Neural cell (in vitro differentiated cells): ENCODE data around the gene UACA. TPM values are rescaled to one million over a fixed set of nuclear protein-coding genes. Genes with fewer than 3 reads are reported as not detected.

ENCODE experiments used
- H2AFZ ChIP-seq: fragments of 200-600, 300-800 bp; sonication (generic), shearing (Covaris generic); 2 replicates; pipeline ENCODE4 v1.6.0; 2014; ENCODE audit warnings: low read depth, mild to moderate bottlenecking, antibody characterized with exemption, low read length, moderate library complexity
- H3F3A ChIP-seq: fragments of 200-600 bp; shearing (Covaris generic); 2 replicates; pipeline ENCODE4 v1.6.1; 2016; ENCODE audit warnings: mild to moderate bottlenecking, moderate library complexity, mixed read lengths, antibody characterized with exemption, low read length; ENCODE audit not compliant: insufficient read depth, poor library complexity, severe bottlenecking
- H3K27ac ChIP-seq: fragments of 200-600, 300-800 bp; sonication (generic), shearing (Covaris generic); 2 replicates; pipeline ENCODE4 v1.5.1; 2014; ENCODE audit warnings: mild to moderate bottlenecking, low read length, moderate library complexity
- H3K27me3 ChIP-seq: fragments of 300-800, 200-600 bp; sonication (generic), shearing (Covaris generic); 2 replicates; pipeline ENCODE4 v1.6.0; 2014; ENCODE audit warnings: mild to moderate bottlenecking, low read depth, low read length, moderate library complexity; ENCODE audit not compliant: insufficient read depth
- H3K36me3 ChIP-seq: fragments of 300-800, 200-600 bp; sonication (generic), shearing (Covaris generic); 2 replicates; pipeline ENCODE4 v1.5.1; 2014; ENCODE audit warnings: mild to moderate bottlenecking, antibody characterized with exemption, low read length, moderate library complexity; ENCODE audit not compliant: insufficient read depth
- H3K4me2 ChIP-seq: fragments of 300-800, 200-600 bp; sonication (generic), shearing (Covaris generic); 2 replicates; pipeline ENCODE4 v1.6.0; 2014; ENCODE audit warnings: mild to moderate bottlenecking, low read length
- H3K4me3 ChIP-seq: fragments of 300-800, 200-600 bp; sonication (generic), shearing (Covaris generic); 2 replicates; pipeline ENCODE4 v1.5.1; 2014; ENCODE audit warnings: mild to moderate bottlenecking, low read length, moderate library complexity
- H3K79me2 ChIP-seq: fragments of 200-600 bp; shearing (Covaris generic); replicated peaks from 2 replicates; pipeline ENCODE4 v1.6.0; 2014; ENCODE audit warnings: mild to moderate bottlenecking, low read length, moderate library complexity; ENCODE audit not compliant: insufficient read depth
- H3K9ac ChIP-seq: fragments of 300-800, 200-600 bp; sonication (generic), shearing (Covaris generic); 2 replicates; pipeline ENCODE4 v1.6.1; 2016; ENCODE audit warnings: mild to moderate bottlenecking, low read length, mixed read lengths
- H3K9me2 ChIP-seq: fragments of 200-600 bp; shearing (Covaris generic); 2 replicates; pipeline ENCODE4 v1.6.1; 2016; ENCODE audit warnings: mild to moderate bottlenecking, low read length, mixed read lengths; ENCODE audit not compliant: insufficient read depth
- H3K9me3 ChIP-seq: fragments of 200-600, 300-800 bp; sonication (generic), shearing (Covaris generic); 2 replicates; pipeline ENCODE4 v1.6.1; 2016; ENCODE audit warnings: mild to moderate bottlenecking, mixed run types, low read length, moderate library complexity, mixed read lengths
- H4K20me1 ChIP-seq: fragments of 200-600 bp; shearing (Covaris generic); 2 replicates; pipeline ENCODE4 v1.6.1; 2016; ENCODE audit warnings: mild to moderate bottlenecking, mixed run types; ENCODE audit not compliant: insufficient read depth
- EP300 ChIP-seq: fragments of 450-650 bp; conservative IDR thresholded peaks from 2 replicates; pipeline ENCODE4 v1.6.1; 2014; ENCODE audit warnings: antibody characterized with exemption, mild to moderate bottlenecking, moderate library complexity; ENCODE audit not compliant: poor library complexity, severe bottlenecking
- EZH2 ChIP-seq: fragments of 200-600, 300-800 bp; shearing (Covaris generic), sonication (generic); IDR thresholded peaks from 2 replicates; pipeline ENCODE4 v1.6.1; 2014; ENCODE audit warnings: antibody characterized with exemption, low read length, borderline replicate concordance, mild to moderate bottlenecking; ENCODE audit not compliant: insufficient read depth, poor library complexity, severe bottlenecking
- MXI1 ChIP-seq: fragments of 450-650 bp; conservative IDR thresholded peaks from 2 replicates; pipeline ENCODE4 v1.6.1; 2014; ENCODE audit warnings: antibody characterized with exemption, mild to moderate bottlenecking; ENCODE audit not compliant: poor library complexity, severe bottlenecking
- POLR2AphosphoS5 ChIP-seq: IDR thresholded peaks from 2 replicates; pipeline ENCODE4 v1.6.1; 2012
- RAD21 ChIP-seq: fragments of 450-650 bp; conservative IDR thresholded peaks from 2 replicates; pipeline ENCODE4 v1.6.1; 2014; ENCODE audit warnings: antibody characterized with exemption, mild to moderate bottlenecking, moderate library complexity
- TAF1 ChIP-seq: IDR thresholded peaks from 2 replicates; pipeline ENCODE4 v1.6.1; 2012; ENCODE audit warnings: low read depth
- polyA plus RNA-seq: library from polyadenylated mRNA; depleted of rRNA; stranded (reverse); fragments of >200 nt; gene quantifications from 2 replicates; pipeline ENCODE4 v1.2.3, GENCODE V29; 2014
- TF ChIP-seq, protein P1 (sequence below): IDR thresholded peaks from 2 replicates; pipeline ENCODE4 v1.6.1; 2012; ENCODE audit warnings: borderline replicate concordance
- TF ChIP-seq, protein P2 (sequence below): fragments of 450-650 bp; IDR thresholded peaks from 2 replicates; pipeline ENCODE4 v1.5.1; 2014; ENCODE audit warnings: antibody characterized with exemption, mild to moderate bottlenecking, moderate library complexity; ENCODE audit not compliant: poor library complexity, severe bottlenecking

The UACA gene
- polyA plus RNA-seq, 1 donor from 2014 or later: 0.10 TPM

DNA sequence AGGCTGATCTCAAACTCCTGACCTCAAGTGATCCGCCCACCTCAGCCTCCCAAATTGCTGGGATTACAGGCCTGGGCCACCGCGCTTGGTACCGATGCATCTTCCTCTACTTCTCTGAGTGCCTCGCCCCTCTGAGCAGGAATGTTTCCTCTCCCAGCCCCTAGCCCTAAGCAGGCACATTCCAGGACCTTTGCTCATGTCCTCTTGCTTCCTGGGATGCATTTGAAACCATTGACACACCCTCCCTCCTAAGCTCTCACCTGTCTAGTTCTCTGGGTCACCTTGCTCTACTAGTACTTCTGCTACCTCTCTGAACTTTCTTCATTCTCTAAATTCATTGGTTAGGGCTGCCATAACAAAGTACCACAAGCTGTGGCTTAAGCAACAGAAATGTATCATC lies 17.9 kb upstream of the UACA start:
- H3K36me3 ChIP-seq: no peaks in the 10 kb centered on the region
- H3K4me3 ChIP-seq: no peak overlapping the region
- no peaks in the 10 kb centered on the region for H3K27me3 ChIP-seq
- no peaks in the 10 kb centered on the region for H3K79me2 ChIP-seq
- TF ChIP-seq POLR2AphosphoS5 (no peak), RAD21 (no peak), EZH2 (no peak), MXI1 (no peak), EP300 (no peak), TAF1 (no peak)
- TF ChIP-seq, protein P1, sequence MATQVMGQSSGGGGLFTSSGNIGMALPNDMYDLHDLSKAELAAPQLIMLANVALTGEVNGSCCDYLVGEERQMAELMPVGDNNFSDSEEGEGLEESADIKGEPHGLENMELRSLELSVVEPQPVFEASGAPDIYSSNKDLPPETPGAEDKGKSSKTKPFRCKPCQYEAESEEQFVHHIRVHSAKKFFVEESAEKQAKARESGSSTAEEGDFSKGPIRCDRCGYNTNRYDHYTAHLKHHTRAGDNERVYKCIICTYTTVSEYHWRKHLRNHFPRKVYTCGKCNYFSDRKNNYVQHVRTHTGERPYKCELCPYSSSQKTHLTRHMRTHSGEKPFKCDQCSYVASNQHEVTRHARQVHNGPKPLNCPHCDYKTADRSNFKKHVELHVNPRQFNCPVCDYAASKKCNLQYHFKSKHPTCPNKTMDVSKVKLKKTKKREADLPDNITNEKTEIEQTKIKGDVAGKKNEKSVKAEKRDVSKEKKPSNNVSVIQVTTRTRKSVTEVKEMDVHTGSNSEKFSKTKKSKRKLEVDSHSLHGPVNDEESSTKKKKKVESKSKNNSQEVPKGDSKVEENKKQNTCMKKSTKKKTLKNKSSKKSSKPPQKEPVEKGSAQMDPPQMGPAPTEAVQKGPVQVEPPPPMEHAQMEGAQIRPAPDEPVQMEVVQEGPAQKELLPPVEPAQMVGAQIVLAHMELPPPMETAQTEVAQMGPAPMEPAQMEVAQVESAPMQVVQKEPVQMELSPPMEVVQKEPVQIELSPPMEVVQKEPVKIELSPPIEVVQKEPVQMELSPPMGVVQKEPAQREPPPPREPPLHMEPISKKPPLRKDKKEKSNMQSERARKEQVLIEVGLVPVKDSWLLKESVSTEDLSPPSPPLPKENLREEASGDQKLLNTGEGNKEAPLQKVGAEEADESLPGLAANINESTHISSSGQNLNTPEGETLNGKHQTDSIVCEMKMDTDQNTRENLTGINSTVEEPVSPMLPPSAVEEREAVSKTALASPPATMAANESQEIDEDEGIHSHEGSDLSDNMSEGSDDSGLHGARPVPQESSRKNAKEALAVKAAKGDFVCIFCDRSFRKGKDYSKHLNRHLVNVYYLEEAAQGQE: no peak
- TF ChIP-seq, protein P2, sequence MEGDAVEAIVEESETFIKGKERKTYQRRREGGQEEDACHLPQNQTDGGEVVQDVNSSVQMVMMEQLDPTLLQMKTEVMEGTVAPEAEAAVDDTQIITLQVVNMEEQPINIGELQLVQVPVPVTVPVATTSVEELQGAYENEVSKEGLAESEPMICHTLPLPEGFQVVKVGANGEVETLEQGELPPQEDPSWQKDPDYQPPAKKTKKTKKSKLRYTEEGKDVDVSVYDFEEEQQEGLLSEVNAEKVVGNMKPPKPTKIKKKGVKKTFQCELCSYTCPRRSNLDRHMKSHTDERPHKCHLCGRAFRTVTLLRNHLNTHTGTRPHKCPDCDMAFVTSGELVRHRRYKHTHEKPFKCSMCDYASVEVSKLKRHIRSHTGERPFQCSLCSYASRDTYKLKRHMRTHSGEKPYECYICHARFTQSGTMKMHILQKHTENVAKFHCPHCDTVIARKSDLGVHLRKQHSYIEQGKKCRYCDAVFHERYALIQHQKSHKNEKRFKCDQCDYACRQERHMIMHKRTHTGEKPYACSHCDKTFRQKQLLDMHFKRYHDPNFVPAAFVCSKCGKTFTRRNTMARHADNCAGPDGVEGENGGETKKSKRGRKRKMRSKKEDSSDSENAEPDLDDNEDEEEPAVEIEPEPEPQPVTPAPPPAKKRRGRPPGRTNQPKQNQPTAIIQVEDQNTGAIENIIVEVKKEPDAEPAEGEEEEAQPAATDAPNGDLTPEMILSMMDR: no peak
- no peaks in the 10 kb centered on the region for H3K9me2 ChIP-seq
- no peaks in the 10 kb centered on the region for H3F3A ChIP-seq
- H4K20me1 ChIP-seq: no peaks in the 10 kb centered on the region
- no peak overlapping the region for H3K9ac ChIP-seq
- no peak overlapping the region for H2AFZ ChIP-seq
- H3K27ac ChIP-seq: no peak overlapping the region
- H3K9me3 ChIP-seq: no peaks in the 10 kb centered on the region
- no peak overlapping the region for H3K4me2 ChIP-seq

DNA sequence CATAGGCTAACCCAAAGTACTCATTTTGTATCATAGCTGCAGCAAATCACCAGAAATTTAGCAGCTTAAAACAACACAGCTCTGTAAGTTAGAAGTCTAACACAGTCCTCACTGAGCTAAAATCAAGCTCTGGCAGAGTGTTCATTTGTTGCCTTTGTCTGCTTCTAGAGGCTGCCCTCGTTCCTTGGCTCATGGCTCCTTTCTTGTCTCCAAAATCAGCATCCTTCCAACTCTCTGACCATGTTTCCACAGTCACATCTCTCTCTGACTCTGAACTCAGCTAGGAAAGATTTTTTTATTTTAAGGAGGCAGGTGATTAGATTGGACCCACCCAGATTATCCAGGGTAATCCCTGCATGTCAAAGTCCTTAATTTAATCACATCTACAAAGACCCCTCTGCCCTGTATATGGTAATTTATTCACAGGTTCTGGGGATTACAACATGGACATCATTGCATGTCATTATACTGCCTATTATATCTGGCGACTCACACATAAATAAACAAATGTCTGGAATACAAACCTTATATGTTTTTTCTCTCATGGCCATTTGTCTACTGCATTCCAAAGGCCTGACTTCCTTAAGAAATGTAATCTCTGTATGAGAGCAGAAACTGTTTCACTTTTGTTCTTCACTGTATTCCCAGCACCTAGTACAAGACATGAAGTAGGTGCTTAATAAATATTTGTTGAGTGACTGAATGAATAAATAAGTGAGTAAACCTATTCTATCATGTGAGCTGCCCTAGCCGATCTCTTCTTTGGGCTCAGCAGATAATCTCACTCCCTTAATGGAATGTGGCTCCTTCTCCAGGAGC lies 15.1 kb upstream of the UACA start:
- Histone ChIP-seq H3K27me3 (no peaks in the 10 kb centered on the region), H3F3A (no peaks in the 10 kb centered on the region), H3K9ac (no peak overlapping the region), H3K27ac (no peak overlapping the region), H3K79me2 (no peaks in the 10 kb centered on the region), H4K20me1 (no peaks in the 10 kb centered on the region), H3K9me2 (no peaks in the 10 kb centered on the region), H2AFZ (no peak overlapping the region), H3K4me2 (no peak overlapping the region), H3K9me3 (no peaks in the 10 kb centered on the region), H3K36me3 (no peaks in the 10 kb centered on the region), H3K4me3 (no peak overlapping the region)
- TF ChIP-seq, protein P2: no peak
